ENCODE data around the gene AMER3.

The AMER3 gene

DNA sequence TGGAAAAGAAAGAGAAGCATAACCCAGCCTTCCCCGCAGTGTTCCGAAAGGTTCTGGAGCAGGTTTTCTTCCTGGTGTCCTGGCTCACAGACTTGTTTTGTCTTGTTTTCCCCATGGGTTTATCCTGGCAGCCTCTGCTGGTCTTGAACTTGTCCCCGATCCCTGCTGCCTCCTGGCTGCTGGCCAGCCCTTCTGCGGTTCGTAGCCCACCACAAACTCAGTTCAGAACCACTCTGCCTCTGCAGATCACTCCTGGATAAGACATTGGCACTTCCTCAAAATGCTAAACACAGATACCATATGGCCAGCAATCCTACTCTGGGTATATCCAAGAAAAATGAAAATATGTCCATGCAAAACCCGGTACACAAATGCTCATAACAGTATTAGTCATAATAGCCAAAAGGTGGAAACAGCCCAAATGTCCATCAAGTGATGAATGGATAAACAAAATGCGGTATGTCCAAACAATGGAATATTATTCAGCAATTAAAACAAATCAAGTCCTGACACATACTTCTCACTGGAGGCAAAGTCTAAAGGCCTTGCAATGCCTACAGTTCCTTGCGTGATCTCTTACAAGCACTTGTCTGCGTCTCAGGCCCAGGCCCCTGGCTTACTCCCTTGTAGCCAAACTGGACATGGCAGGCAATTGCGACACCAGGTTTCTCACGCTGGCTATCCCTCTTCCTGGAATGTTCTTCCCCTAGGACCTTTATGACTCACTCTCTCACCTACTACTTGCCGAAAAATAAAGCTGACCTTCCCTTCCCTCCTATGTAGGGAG lies 53.3 kb downstream of the AMER3 start:
- ATAC-seq, result no peak
- TF ChIP-seq ZNF565 (CRISPR knock-in tag; conservative IDR thresholded peaks at IDR 0.05; ENCODE audit: low read depth) (no peak), PATZ1 (CRISPR knock-in tag; IDR thresholded peaks at IDR 0.05; ENCODE audit: borderline replicate concordance) (no peak), CSDC2 (CRISPR knock-in tag; IDR thresholded peaks at IDR 0.05) (no peak), ZNF8 (CRISPR knock-in tag; IDR thresholded peaks at IDR 0.05) (peak; percentile 87), ZFP3 (CRISPR knock-in tag; IDR thresholded peaks at IDR 0.05) (no peak), ARNTL (CRISPR knock-in tag; IDR thresholded peaks at IDR 0.05; ENCODE audit: borderline replicate concordance, low read depth) (no peak), TCF4 (CRISPR knock-in tag; IDR thresholded peaks at IDR 0.05; ENCODE audit: borderline replicate concordance) (no peak), ZFP30 (CRISPR knock-in tag; IDR thresholded peaks at IDR 0.05) (no peak)

DNA sequence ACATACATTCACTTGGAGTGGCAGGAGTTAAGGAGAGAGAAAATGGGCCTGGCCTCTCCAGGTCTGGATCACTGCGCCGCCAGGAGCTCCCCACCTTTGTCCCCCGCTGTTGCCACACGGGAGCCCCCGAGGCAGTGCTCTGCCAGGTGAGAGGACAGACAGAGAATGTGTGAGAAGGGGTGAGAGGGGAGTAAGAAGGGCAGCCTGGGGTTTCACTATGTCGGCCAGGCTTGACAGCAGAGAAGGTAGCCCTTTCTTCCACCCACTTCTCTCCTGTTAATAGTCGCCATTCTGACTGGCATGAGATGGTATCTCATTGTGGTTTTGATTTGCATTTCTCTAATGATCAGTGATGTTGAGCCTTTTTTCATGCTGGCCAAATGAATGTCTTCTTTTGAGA lies 55.1 kb downstream of the AMER3 start:
- TF ChIP-seq PPARA (CRISPR knock-in tag; IDR thresholded peaks at IDR 0.05; ENCODE audit: borderline replicate concordance) (no peak), CREB5 (CRISPR knock-in tag; IDR thresholded peaks at IDR 0.05; ENCODE audit: low read depth) (no peak), ISL1 (CRISPR knock-in tag; IDR thresholded peaks at IDR 0.05) (no peak), SNAI2 (CRISPR knock-in tag; IDR thresholded peaks at IDR 0.05) (no peak), CSRNP3 (CRISPR knock-in tag; IDR thresholded peaks at IDR 0.05) (no peak), ZNF70 (CRISPR knock-in tag; IDR thresholded peaks at IDR 0.05) (no peak), RARB (CRISPR knock-in tag; IDR thresholded peaks at IDR 0.05) (no peak), TCF4 (CRISPR knock-in tag; IDR thresholded peaks at IDR 0.05; ENCODE audit: borderline replicate concordance) (no peak), ZC3H10 (CRISPR knock-in tag; IDR thresholded peaks at IDR 0.05) (no peak), ZFP30 (CRISPR knock-in tag; IDR thresholded peaks at IDR 0.05) (no peak)
- ATAC-seq, result no peak

DNA sequence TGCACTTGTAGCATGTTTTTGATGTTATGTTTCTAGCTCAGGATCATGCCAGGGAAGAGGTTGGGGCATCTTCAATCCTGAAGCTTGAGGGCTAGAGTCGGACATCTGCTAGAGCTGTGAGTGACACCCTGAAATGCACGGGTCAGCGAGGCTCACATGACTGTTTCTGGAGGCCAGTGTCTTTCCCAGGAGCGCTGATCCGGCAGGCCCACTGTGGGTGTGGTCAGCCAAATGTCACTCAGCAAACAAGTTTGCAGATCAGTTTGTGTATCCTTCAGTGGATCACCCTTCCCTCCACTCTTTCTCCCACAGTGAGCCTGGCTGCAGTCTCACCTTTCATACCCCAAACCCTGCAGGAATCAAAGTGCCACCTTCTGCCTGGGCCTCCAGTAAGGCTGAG lies 58.4 kb downstream of the AMER3 start:
- no peak for ATAC-seq

More for the DNA sequence above, 58.4 kb downstream of the AMER3 start:
- no peak for TF ChIP-seq TOX (CRISPR knock-in tag; IDR thresholded peaks at IDR 0.05; ENCODE audit: borderline replicate concordance)
- TF ChIP-seq PATZ1 (CRISPR knock-in tag; IDR thresholded peaks at IDR 0.05; ENCODE audit: borderline replicate concordance), result no peak
- TF ChIP-seq, protein P1, sequence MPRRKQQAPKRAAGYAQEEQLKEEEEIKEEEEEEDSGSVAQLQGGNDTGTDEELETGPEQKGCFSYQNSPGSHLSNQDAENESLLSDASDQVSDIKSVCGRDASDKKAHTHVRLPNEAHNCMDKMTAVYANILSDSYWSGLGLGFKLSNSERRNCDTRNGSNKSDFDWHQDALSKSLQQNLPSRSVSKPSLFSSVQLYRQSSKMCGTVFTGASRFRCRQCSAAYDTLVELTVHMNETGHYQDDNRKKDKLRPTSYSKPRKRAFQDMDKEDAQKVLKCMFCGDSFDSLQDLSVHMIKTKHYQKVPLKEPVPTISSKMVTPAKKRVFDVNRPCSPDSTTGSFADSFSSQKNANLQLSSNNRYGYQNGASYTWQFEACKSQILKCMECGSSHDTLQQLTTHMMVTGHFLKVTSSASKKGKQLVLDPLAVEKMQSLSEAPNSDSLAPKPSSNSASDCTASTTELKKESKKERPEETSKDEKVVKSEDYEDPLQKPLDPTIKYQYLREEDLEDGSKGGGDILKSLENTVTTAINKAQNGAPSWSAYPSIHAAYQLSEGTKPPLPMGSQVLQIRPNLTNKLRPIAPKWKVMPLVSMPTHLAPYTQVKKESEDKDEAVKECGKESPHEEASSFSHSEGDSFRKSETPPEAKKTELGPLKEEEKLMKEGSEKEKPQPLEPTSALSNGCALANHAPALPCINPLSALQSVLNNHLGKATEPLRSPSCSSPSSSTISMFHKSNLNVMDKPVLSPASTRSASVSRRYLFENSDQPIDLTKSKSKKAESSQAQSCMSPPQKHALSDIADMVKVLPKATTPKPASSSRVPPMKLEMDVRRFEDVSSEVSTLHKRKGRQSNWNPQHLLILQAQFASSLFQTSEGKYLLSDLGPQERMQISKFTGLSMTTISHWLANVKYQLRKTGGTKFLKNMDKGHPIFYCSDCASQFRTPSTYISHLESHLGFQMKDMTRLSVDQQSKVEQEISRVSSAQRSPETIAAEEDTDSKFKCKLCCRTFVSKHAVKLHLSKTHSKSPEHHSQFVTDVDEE (CRISPR knock-in tag; IDR thresholded peaks at IDR 0.05), result no peak
- no peak for TF ChIP-seq BACH2 (CRISPR knock-in tag; IDR thresholded peaks at IDR 0.05; ENCODE audit: borderline replicate concordance)
- no peak for TF ChIP-seq CREB5 (CRISPR knock-in tag; IDR thresholded peaks at IDR 0.05; ENCODE audit: low read depth)
- TF ChIP-seq SNAI2 (CRISPR knock-in tag; IDR thresholded peaks at IDR 0.05), result no peak
- no peak for TF ChIP-seq CSDC2 (CRISPR knock-in tag; IDR thresholded peaks at IDR 0.05)
- no peak for TF ChIP-seq ARNTL (CRISPR knock-in tag; IDR thresholded peaks at IDR 0.05; ENCODE audit: borderline replicate concordance, low read depth)
- TF ChIP-seq RARB (CRISPR knock-in tag; IDR thresholded peaks at IDR 0.05), result no peak
- TF ChIP-seq ZNF8 (CRISPR knock-in tag; IDR thresholded peaks at IDR 0.05), result no peak
- no peak for TF ChIP-seq TCF4 (CRISPR knock-in tag; IDR thresholded peaks at IDR 0.05; ENCODE audit: borderline replicate concordance)
- TF ChIP-seq ESRRG (CRISPR knock-in tag; IDR thresholded peaks at IDR 0.05), result no peak
- no peak for TF ChIP-seq ZNF565 (CRISPR knock-in tag; conservative IDR thresholded peaks at IDR 0.05; ENCODE audit: low read depth)
- TF ChIP-seq OSR1 (CRISPR knock-in tag; IDR thresholded peaks at IDR 0.05), result no peak
- TF ChIP-seq ZC3H10 (CRISPR knock-in tag; IDR thresholded peaks at IDR 0.05), result no peak
- TF ChIP-seq ZFP3 (CRISPR knock-in tag; IDR thresholded peaks at IDR 0.05), result no peak
- no peak for TF ChIP-seq ZNF70 (CRISPR knock-in tag; IDR thresholded peaks at IDR 0.05)
- TF ChIP-seq PPARA (CRISPR knock-in tag; IDR thresholded peaks at IDR 0.05; ENCODE audit: borderline replicate concordance), result no peak
- no peak for TF ChIP-seq ZFP30 (CRISPR knock-in tag; IDR thresholded peaks at IDR 0.05)
- TF ChIP-seq, protein P2, sequence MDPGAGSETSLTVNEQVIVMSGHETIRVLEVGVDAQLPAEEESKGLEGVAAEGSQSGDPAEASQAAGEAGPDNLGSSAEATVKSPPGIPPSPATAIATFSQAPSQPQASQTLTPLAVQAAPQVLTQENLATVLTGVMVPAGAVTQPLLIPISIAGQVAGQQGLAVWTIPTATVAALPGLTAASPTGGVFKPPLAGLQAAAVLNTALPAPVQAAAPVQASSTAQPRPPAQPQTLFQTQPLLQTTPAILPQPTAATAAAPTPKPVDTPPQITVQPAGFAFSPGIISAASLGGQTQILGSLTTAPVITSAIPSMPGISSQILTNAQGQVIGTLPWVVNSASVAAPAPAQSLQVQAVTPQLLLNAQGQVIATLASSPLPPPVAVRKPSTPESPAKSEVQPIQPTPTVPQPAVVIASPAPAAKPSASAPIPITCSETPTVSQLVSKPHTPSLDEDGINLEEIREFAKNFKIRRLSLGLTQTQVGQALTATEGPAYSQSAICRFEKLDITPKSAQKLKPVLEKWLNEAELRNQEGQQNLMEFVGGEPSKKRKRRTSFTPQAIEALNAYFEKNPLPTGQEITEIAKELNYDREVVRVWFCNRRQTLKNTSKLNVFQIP (CRISPR knock-in tag; IDR thresholded peaks at IDR 0.05; ENCODE audit: borderline replicate concordance, low read depth), result no peak
